Trophoblast cell (in vitro differentiated cells and primary cell): Measurements from ENCODE around the gene CHST9.

Experiments used
- DNase-seq, 2 donors: peaks; one replicate each; pipeline ENCODE4 v3.0.0-alpha.2; 2016
- H2AFZ ChIP-seq: 2 replicates; pipeline ENCODE4 v1.6.1; 2013; ENCODE audit warnings: low read length, moderate library complexity, mild to moderate bottlenecking; ENCODE audit not compliant: insufficient read depth, poor library complexity
- H2AK5ac ChIP-seq: 2 replicates; pipeline ENCODE4 v1.6.1; 2013; ENCODE audit warnings: mild to moderate bottlenecking, low read length
- H2BK120ac ChIP-seq: 2 replicates; pipeline ENCODE4 v1.6.1; 2013; ENCODE audit warnings: low read length, mild to moderate bottlenecking, moderate library complexity; ENCODE audit not compliant: insufficient read depth, poor library complexity
- H2BK12ac ChIP-seq: 2 replicates; pipeline ENCODE4 v1.6.1; 2013; ENCODE audit warnings: mild to moderate bottlenecking, low read length, moderate library complexity
- H2BK5ac ChIP-seq: 2 replicates; pipeline ENCODE4 v1.6.1; 2013; ENCODE audit warnings: low read length, low read depth, moderate library complexity, mild to moderate bottlenecking; ENCODE audit not compliant: poor library complexity
- H3K14ac ChIP-seq: 2 replicates; pipeline ENCODE4 v1.6.1; 2013; ENCODE audit warnings: mild to moderate bottlenecking, low read length
- H3K18ac ChIP-seq: 2 replicates; pipeline ENCODE4 v1.6.1; 2013; ENCODE audit warnings: mild to moderate bottlenecking, low read length
- H3K23ac ChIP-seq: 2 replicates; pipeline ENCODE4 v1.6.1; 2013; ENCODE audit warnings: low read length
- H3K27ac ChIP-seq: 2 replicates; pipeline ENCODE4 v1.5.1; 2013; ENCODE audit warnings: low read depth, mild to moderate bottlenecking, inconsistent platforms, low read length, moderate library complexity
- H3K27me3 ChIP-seq: 2 replicates; pipeline ENCODE4 v1.6.1; 2013; ENCODE audit warnings: inconsistent platforms, mild to moderate bottlenecking, low read length, moderate library complexity; ENCODE audit not compliant: insufficient read depth
- H3K36me3 ChIP-seq, 2 experiments: 1 replicate in 1 of 2; 2 replicates in 1 of 2; pipeline ENCODE4 v1.6.1; 2013; ENCODE audit warnings: low read length in 2 of 2, mild to moderate bottlenecking in 2 of 2, moderate library complexity in 1 of 2; ENCODE audit not compliant: insufficient read depth in 2 of 2, control insufficient read depth in 1 of 2
- H3K4ac ChIP-seq: 2 replicates; pipeline ENCODE4 v1.6.1; 2013; ENCODE audit warnings: low read depth, mild to moderate bottlenecking, low read length, moderate library complexity
- H3K4me1 ChIP-seq, 2 experiments: 1 replicate in 1 of 2; 2 replicates in 1 of 2; pipeline ENCODE4 v1.6.1; 2013; ENCODE audit warnings: low read length in 2 of 2, mild to moderate bottlenecking in 2 of 2, moderate library complexity in 1 of 2; ENCODE audit not compliant: insufficient read depth in 2 of 2, control insufficient read depth in 1 of 2
- H3K4me2 ChIP-seq: 2 replicates; pipeline ENCODE4 v1.6.1; 2013; ENCODE audit warnings: inconsistent platforms, mild to moderate bottlenecking, low read length, moderate library complexity
- H3K4me3 ChIP-seq: 2 replicates; pipeline ENCODE4 v1.5.1; 2013; ENCODE audit warnings: mild to moderate bottlenecking, low read depth, low read length, inconsistent platforms
- H3K79me1 ChIP-seq: one replicate; pipeline ENCODE4 v1.6.1; 2013; ENCODE audit warnings: low read length
- H3K79me2 ChIP-seq: 2 replicates; pipeline ENCODE4 v1.6.1; 2013; ENCODE audit warnings: low read length, mild to moderate bottlenecking; ENCODE audit not compliant: control insufficient read depth, insufficient read depth, poor library complexity
- H3K9ac ChIP-seq: 2 replicates; pipeline ENCODE4 v1.6.1; 2013; ENCODE audit warnings: mild to moderate bottlenecking, low read length
- H3K9me3 ChIP-seq: 2 replicates; pipeline ENCODE4 v1.6.1; 2013; ENCODE audit warnings: low read depth, mild to moderate bottlenecking, control low read depth, inconsistent platforms, low read length; ENCODE audit not compliant: insufficient read depth
- H4K12ac ChIP-seq: 2 replicates; pipeline ENCODE4 v1.6.1; 2013; ENCODE audit warnings: low read depth, mild to moderate bottlenecking, low read length, moderate library complexity
- H4K8ac ChIP-seq: 2 replicates; pipeline ENCODE4 v1.6.1; 2013; ENCODE audit warnings: low read depth, mild to moderate bottlenecking, low read length, moderate library complexity
- H4K91ac ChIP-seq: one replicate; pipeline ENCODE4 v1.6.1; 2013; ENCODE audit warnings: low read depth, mild to moderate bottlenecking, low read length, moderate library complexity
- WGBS: extraction: QIAGEN DNeasy Blood & Tissue Kit; methylation state at CpG from one replicate; pipeline ENCODE4 v1.1.7; 2013; ENCODE audit warnings: missing lambda C conversion rate; ENCODE audit not compliant: insufficient read length, insufficient coverage; ENCODE audit errors: extremely low coverage; 5-methylcytosine and 5-hydroxymethylcytosine counted together

Gene CHST9

GRCh38 chr18:26862084-26862483 is 323.0 kb downstream of the CHST9 start:
- H3K4me1 ChIP-seq: peaks cover 0 to 5% of the 10 kb centered on the region in 2 experiments
- H3K79me1 ChIP-seq: no peaks in the 10 kb centered on the region
- H3K9ac ChIP-seq: no peak overlapping the region
- peaks cover 6% of the 10 kb centered on the region for H3K27me3 ChIP-seq
- H3K9me3 ChIP-seq: peaks cover 2% of the 10 kb centered on the region
- no peak overlapping the region for H2BK120ac ChIP-seq
- H2BK12ac ChIP-seq: no peak overlapping the region
- no peak overlapping the region for H4K8ac ChIP-seq
- H3K79me2 ChIP-seq: no peaks in the 10 kb centered on the region
- no peak overlapping the region for H2AFZ ChIP-seq
- no peak overlapping the region for H3K27ac ChIP-seq
- H3K18ac ChIP-seq: no peak overlapping the region
- H3K23ac ChIP-seq: no peak overlapping the region
- DNase-seq: no peak
- H4K91ac ChIP-seq: no peak overlapping the region
- H3K36me3 ChIP-seq: no peaks in the 10 kb centered on the region
- no peak overlapping the region for H3K14ac ChIP-seq
- no peak overlapping the region for H3K4ac ChIP-seq
- H4K12ac ChIP-seq: no peak overlapping the region
- WGBS: no CpG with 5 or more reads among the region's 5 CpGs
- no peak overlapping the region for H3K4me2 ChIP-seq
- no peak overlapping the region for H2BK5ac ChIP-seq
- no peak overlapping the region for H2AK5ac ChIP-seq
- H3K4me3 ChIP-seq: no peak overlapping the region
